Measurements from ENCODE around the gene IPO8. TPM values are rescaled to one million over a fixed set of nuclear protein-coding genes. Genes with fewer than 3 reads are reported as not detected.

IPO8 gene
- total RNA-seq, 1 experiment from 2014 or later = 48.0 TPM

DNA sequence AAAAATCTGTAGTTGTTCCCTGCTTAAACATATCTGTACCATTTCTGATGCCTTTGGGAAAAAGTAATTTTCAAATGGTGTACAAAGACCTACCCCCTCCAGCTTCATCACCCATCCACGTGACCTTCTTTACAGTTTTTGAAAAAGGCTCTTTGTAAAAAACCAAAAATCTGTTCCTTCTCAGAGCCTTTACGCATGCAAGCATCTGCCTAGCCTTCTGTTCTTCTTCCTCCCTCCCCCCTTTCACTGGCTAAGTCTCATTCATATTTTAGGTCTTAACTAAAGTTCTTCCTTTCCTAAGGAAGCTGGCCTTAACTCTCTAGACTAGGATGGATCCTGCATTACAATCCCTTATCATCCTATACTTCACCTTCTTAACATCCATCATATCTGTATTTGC lies 48.7 kb upstream of the IPO8 start:
- no peaks in the 10 kb centered on the region for H4K20me1 ChIP-seq (ENCODE audit: control insufficient read depth, insufficient read depth, insufficient read length)
- H3K9me3 ChIP-seq (ENCODE audit: control insufficient read depth, low read depth, low read length) = no peaks in the 10 kb centered on the region
- H3K27ac ChIP-seq (ENCODE audit: insufficient read length, low read depth, low read length) = no peak overlapping the region
- no peak overlapping the region for H2BK20ac ChIP-seq (ENCODE audit: low read depth, low read length, poor library complexity, severe bottlenecking)
- WGBS (ENCODE audit: extremely low coverage, insufficient read length, low lambda C conversion rate) = no CpG with 5 or more reads among the region's 2 CpGs
- H3K4me3 Mint-ChIP-seq = no peak overlapping the region
- no peak overlapping the region for H2BK120ac ChIP-seq (ENCODE audit: low read depth, low read length, poor library complexity, severe bottlenecking)
- no peak overlapping the region for H3T11ph ChIP-seq (ENCODE audit: low read length)
- H2BK15ac ChIP-seq (ENCODE audit: low read depth, low read length) = no peak overlapping the region
- no peak overlapping the region for H3K14ac ChIP-seq (ENCODE audit: insufficient read depth, low read length)
- TF ChIP-seq, protein P1, sequence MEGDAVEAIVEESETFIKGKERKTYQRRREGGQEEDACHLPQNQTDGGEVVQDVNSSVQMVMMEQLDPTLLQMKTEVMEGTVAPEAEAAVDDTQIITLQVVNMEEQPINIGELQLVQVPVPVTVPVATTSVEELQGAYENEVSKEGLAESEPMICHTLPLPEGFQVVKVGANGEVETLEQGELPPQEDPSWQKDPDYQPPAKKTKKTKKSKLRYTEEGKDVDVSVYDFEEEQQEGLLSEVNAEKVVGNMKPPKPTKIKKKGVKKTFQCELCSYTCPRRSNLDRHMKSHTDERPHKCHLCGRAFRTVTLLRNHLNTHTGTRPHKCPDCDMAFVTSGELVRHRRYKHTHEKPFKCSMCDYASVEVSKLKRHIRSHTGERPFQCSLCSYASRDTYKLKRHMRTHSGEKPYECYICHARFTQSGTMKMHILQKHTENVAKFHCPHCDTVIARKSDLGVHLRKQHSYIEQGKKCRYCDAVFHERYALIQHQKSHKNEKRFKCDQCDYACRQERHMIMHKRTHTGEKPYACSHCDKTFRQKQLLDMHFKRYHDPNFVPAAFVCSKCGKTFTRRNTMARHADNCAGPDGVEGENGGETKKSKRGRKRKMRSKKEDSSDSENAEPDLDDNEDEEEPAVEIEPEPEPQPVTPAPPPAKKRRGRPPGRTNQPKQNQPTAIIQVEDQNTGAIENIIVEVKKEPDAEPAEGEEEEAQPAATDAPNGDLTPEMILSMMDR (conservative IDR thresholded peaks at IDR 0.05) = no peak
- no peak overlapping the region for H2AFZ ChIP-seq (ENCODE audit: low read length)
- 0 out of 2 replicates have a peak, but pooled peaks cover 2% of the 10 kb centered on the region for H3K4me1 ChIP-seq (ENCODE audit: insufficient read depth, low read length)
- no peak overlapping the region for H2BK5ac ChIP-seq (ENCODE audit: insufficient read length, low read length)
- peaks cover 0 to 20% of the 10 kb centered on the region in 2 experiments; a peak in 2 of 4 replicates for H3K4me1 Mint-ChIP-seq
- H3K18ac ChIP-seq (ENCODE audit: insufficient read length, low read depth, low read length) = no peak overlapping the region
- H3K27me3 ChIP-seq (ENCODE audit: insufficient read depth, low read length) = no peaks in the 10 kb centered on the region
- H4K91ac ChIP-seq (ENCODE audit: insufficient read length, low read depth, low read length) = no peak overlapping the region
- H3K56ac ChIP-seq (ENCODE audit: insufficient read length, low read depth, low read length) = no peak overlapping the region
- H3K27ac Mint-ChIP-seq = no peak overlapping the region
- no peaks in the 10 kb centered on the region for H3K23me2 ChIP-seq (ENCODE audit: insufficient read length, low read depth, low read length, poor library complexity, severe bottlenecking)
- no peak overlapping the region for H3K4me2 ChIP-seq (ENCODE audit: insufficient read depth, insufficient read length, low read length)
- H3K9ac ChIP-seq (ENCODE audit: extremely low read depth, insufficient read length, low read length) = no peak overlapping the region
- peaks cover 4% of the 10 kb centered on the region for H3K79me1 ChIP-seq (ENCODE audit: insufficient read depth, low read depth, low read length, poor library complexity, severe bottlenecking)
- no peak overlapping the region for H4K8ac ChIP-seq (replicated peaks; ENCODE audit: insufficient read length, low read depth, low read length)
- H4K5ac ChIP-seq (ENCODE audit: insufficient read length, low read depth, low read length) = no peak overlapping the region
- no peak overlapping the region for H3K23ac ChIP-seq (ENCODE audit: insufficient read length, low read depth, low read length)
- peaks cover 18% of the 10 kb centered on the region; the same call in 1 of the 2 replicates for H3K79me2 ChIP-seq (ENCODE audit: insufficient read depth, low read length)
- H2AK5ac ChIP-seq (ENCODE audit: insufficient read length, low read length) = no peak overlapping the region
- H3K9me3 Mint-ChIP-seq = peaks cover 0 to 3% of the 10 kb centered on the region in 2 experiments; a peak in 3 of 5 replicates
- H3K4ac ChIP-seq (ENCODE audit: low read depth, low read length) = no peak overlapping the region
- H3K36me3 Mint-ChIP-seq (ENCODE audit: insufficient read depth in 1 of 3, low read depth in 3 of 3) = peaks cover 31 to 61% (median 33%) of the 10 kb centered on the region in 3 experiments
- no peaks in the 10 kb centered on the region for H3K27me3 Mint-ChIP-seq (ENCODE audit: low read depth)
- no peak for DNase-seq
- no peak overlapping the region for H2BK12ac ChIP-seq (ENCODE audit: insufficient read length, low read depth, low read length)

Data from H9 (cell line).